ENCODE data around the gene SLC22A23.

Gene SLC22A23

GRCh38 chr6:3287976-3288707 is 168.7 kb downstream of the SLC22A23 start:
- Mint-ChIP-seq H3K27ac (no peak overlapping the region), H3K4me1 (peaks cover 13% of the 10 kb centered on the region), H3K4me3 (no peak overlapping the region), H3K9me3 (no peaks in the 10 kb centered on the region), H3K36me3 (no peaks in the 10 kb centered on the region), H3K27me3 (no peaks in the 10 kb centered on the region)
- ATAC-seq = no peak

DNA sequence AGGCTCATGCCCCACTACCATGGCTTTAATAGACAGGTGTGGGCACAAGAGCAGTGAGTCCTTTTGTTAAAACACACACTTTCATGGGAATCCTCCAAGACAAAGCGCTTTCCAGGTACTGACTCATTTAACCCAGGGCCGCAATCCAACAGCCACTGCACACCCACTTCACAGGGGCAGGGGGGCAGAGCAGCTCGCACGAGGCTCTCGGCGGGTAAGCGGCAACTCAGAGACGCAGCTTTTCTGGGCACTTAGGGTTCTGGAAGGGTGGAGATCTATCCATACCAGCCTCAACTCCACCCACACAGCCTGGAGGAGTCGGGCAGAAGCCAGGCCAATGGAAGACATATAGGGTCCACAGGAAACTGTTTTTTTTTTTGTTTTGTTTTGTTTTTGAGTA is 169.5 kb downstream of the SLC22A23 start:
- Mint-ChIP-seq H3K36me3 (peaks cover 6% of the 10 kb centered on the region), H3K4me1 (peaks cover 13% of the 10 kb centered on the region), H3K27ac (no peak overlapping the region), H3K4me3 (no peak overlapping the region), H3K9me3 (no peaks in the 10 kb centered on the region), H3K27me3 (no peaks in the 10 kb centered on the region)
- ATAC-seq = no peak

GRCh38 chr6:3286641-3287171 is 170.1 kb downstream of the SLC22A23 start:
- no peaks in the 10 kb centered on the region for H3K9me3 Mint-ChIP-seq
- H3K27ac Mint-ChIP-seq = no peak overlapping the region
- H3K4me1 Mint-ChIP-seq = peaks cover 13% of the 10 kb centered on the region
- peaks cover 6% of the 10 kb centered on the region for H3K36me3 Mint-ChIP-seq
- no peak overlapping the region for H3K4me3 Mint-ChIP-seq
- ATAC-seq = no peak
- no peaks in the 10 kb centered on the region for H3K27me3 Mint-ChIP-seq

- Mint-ChIP-seq H3K36me3 (peaks cover 6% of the 10 kb centered on the region), H3K4me3 (no peak overlapping the region), H3K27ac (no peak overlapping the region), H3K27me3 (no peaks in the 10 kb centered on the region), H3K9me3 (no peaks in the 10 kb centered on the region), H3K4me1 (peaks cover 13% of the 10 kb centered on the region)
- no peak for ATAC-seq
Measured at GRCh38 chr6:3285732-3286131, 171.1 kb downstream of the SLC22A23 start.

DNA sequence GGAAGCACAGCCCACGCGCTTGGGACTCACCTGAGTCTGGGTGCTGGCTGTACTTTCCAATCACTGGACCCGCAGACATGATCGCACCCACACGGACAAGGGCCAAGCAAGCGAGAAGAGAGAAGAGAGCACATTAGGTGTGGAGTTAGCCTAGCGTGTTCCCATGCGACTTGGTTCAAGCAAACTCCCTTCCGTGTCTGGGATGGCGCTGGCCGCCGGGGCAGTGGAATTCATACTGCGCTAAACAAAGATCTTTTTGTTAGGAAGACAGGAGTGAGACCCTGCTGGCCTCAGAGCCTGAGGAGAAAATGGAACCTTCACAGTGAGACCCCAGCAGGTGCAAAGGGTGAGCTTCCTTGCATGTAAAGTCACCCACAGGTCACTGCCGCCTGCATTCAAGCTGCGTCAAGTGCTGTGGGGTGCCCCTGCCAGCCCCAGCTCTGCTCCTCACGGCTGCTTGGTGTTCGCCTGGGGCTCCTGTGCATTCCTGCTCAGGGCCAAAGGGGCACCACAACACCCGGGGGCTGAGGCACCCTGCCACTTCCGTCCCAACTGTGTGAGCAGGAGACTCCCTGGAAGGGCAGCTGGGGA is 171.7 kb downstream of the SLC22A23 start:
- ATAC-seq = no peak
- H3K4me3 Mint-ChIP-seq = no peak overlapping the region
- peaks cover 6% of the 10 kb centered on the region for H3K36me3 Mint-ChIP-seq
- H3K9me3 Mint-ChIP-seq = no peaks in the 10 kb centered on the region
- H3K4me1 Mint-ChIP-seq = peaks cover 13% of the 10 kb centered on the region
- no peaks in the 10 kb centered on the region for H3K27me3 Mint-ChIP-seq
- no peak overlapping the region for H3K27ac Mint-ChIP-seq

DNA sequence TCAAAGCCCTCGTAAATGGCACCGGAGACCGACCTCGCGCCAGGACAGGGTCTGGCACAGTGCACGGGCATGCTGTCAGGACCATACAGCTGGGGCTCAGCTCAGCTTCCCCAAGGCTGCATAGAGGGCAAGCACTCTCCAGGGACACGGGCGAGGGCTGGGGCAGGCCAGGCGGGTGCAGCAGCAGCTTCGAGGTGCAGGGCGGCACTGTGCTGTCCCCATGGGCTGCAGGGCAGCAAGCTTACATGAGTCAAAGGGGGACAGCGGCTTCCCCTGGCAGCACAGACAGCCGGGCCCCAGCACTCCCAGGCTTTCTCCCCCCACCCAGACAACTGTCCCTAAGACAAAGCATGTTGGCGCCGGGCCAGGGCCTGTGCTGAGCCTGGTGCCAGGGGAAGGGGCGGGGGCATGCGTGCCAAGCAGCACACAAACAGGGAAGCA is 172.4 kb downstream of the SLC22A23 start:
- H3K36me3 Mint-ChIP-seq = peaks cover 6% of the 10 kb centered on the region
- peak; percentile 10 for ATAC-seq
- no peak overlapping the region for H3K4me3 Mint-ChIP-seq
- H3K4me1 Mint-ChIP-seq = peaks cover 7% of the 10 kb centered on the region
- H3K27ac Mint-ChIP-seq = no peak overlapping the region
- no peaks in the 10 kb centered on the region for H3K9me3 Mint-ChIP-seq
- H3K27me3 Mint-ChIP-seq = no peaks in the 10 kb centered on the region

DNA sequence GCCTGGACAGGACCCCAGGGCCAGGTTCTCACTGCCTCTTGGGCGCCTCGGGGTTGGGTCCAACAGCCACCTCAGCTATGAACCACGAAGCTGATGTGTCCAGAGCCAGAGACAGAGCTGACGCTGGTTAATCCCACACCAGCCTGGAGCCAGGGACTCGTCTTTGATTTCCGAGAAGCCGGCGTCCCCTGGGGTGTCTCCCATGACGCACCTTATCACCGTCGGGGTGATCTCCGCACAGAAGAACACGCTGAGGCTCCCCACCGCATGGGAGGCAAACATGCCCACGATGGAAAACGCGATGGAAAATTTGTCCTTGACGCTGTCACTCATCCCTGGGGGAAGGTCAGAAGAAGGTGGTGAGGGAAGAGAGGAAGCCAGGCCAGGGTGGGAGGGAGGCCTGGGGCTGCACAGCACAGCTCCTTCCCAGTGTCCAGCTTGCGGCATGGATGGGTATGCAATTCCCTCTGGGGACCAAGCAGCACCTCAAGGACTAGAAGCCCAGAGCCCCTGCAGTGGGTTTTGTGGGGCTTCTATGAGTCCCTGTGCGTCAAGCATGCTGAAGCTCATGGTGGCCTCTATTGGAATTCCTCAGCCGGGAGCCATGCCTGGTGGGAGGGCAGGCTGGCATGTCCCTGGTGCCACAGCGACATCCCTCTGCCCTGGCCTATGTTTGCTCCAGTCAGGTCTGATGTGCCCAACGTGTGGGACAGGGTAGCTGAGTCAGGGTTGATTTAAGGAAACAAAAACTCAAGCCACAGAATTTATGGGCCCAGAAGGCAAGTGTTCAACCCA is 173.0 kb downstream of the SLC22A23 start:
- Mint-ChIP-seq H3K36me3 (peaks cover 6% of the 10 kb centered on the region), H3K27me3 (no peaks in the 10 kb centered on the region), H3K27ac (no peak overlapping the region), H3K9me3 (no peaks in the 10 kb centered on the region), H3K4me1 (peaks cover 6% of the 10 kb centered on the region), H3K4me3 (no peak overlapping the region)
- no peak for ATAC-seq

DNA sequence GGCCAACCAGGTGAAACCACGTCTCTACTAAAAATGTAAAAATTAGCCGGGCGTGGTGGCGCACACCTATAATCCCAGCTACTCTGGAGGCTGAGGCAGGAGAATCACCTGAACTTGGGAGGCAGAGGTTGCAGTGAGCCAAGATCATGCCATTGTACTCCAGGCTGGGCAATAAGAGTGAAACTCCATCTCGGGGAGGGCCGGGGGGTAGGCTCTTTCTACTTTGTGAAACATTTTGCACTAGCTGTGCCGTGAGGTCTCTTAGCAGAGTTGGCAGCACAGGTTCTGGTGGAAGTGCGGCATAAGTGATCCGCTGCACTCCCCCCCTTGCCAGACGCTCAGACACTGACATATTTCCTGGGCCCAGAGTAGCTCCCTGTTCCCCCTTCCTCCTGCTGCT is 173.6 kb downstream of the SLC22A23 start:
- no peak for ATAC-seq
- Mint-ChIP-seq H3K4me3 (no peak overlapping the region), H3K27ac (no peak overlapping the region), H3K27me3 (no peaks in the 10 kb centered on the region), H3K4me1 (peaks cover 4% of the 10 kb centered on the region), H3K9me3 (no peaks in the 10 kb centered on the region), H3K36me3 (peaks cover 6% of the 10 kb centered on the region)

DNA sequence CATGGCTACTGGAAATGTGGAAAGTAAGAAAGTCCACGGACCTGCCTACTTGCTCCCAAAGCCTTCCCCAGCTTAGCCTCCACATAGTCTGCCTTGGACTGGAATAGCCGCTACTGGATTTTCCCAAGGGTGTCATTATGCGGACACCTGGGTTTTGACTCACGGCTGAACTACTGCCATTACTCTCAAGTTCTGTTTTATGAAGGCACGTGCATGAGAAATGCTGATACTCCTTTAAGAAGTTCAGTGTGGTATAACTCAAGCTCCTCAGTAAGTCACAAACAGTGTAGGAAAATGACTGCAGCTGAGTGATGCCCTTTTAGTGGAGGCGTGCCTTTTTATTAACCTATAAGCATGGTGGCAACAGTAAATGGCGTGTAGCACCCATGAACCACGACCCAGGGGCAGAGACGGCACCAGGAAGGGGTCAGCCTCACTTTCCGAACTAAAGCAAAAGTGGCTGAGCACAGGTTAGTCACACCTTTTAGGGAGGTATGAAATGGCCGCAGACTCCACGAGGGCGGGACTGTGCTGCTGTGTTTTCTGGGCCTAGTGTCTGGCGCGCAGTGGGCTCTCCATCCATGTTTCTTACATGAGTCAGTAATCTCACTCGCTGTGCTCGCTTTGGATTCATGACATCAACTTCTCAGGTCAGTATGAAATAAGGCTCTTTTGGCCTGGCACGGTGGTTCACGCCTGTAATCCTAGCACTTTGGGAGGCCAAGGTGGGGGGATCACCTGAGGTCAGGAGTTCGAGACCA is 174.2 kb downstream of the SLC22A23 start:
- H3K27me3 Mint-ChIP-seq = no peaks in the 10 kb centered on the region
- no peaks in the 10 kb centered on the region for H3K4me1 Mint-ChIP-seq
- no peaks in the 10 kb centered on the region for H3K9me3 Mint-ChIP-seq

GRCh38 chr6:3281631-3282475 is 175.0 kb downstream of the SLC22A23 start:
- Mint-ChIP-seq H3K27ac (no peak overlapping the region), H3K4me1 (no peaks in the 10 kb centered on the region), H3K9me3 (no peaks in the 10 kb centered on the region), H3K27me3 (no peaks in the 10 kb centered on the region), H3K36me3 (peaks cover 6% of the 10 kb centered on the region), H3K4me3 (no peak overlapping the region)
- ATAC-seq = no peak

More for the DNA sequence above, 174.2 kb downstream of the SLC22A23 start:
- ATAC-seq = no peak
- Mint-ChIP-seq H3K4me3 (no peak overlapping the region), H3K36me3 (peaks cover 6% of the 10 kb centered on the region), H3K27ac (no peak overlapping the region)

GRCh38 chr6:3280866-3281465 is 175.9 kb downstream of the SLC22A23 start:
- Mint-ChIP-seq H3K4me1 (no peaks in the 10 kb centered on the region), H3K27ac (no peak overlapping the region), H3K4me3 (no peak overlapping the region), H3K27me3 (no peaks in the 10 kb centered on the region), H3K9me3 (no peaks in the 10 kb centered on the region), H3K36me3 (peaks cover 10% of the 10 kb centered on the region)
- ATAC-seq = no peak

GRCh38 chr6:3280091-3280490 is 176.8 kb downstream of the SLC22A23 start:
- Mint-ChIP-seq H3K27ac (no peak overlapping the region), H3K4me1 (no peaks in the 10 kb centered on the region), H3K9me3 (no peaks in the 10 kb centered on the region), H3K4me3 (no peak overlapping the region), H3K27me3 (no peaks in the 10 kb centered on the region), H3K36me3 (peaks cover 10% of the 10 kb centered on the region)
- no peak for ATAC-seq

GRCh38 chr6:3278691-3279090 is 178.2 kb downstream of the SLC22A23 start:
- Mint-ChIP-seq H3K27me3 (no peaks in the 10 kb centered on the region), H3K4me1 (peaks cover 7% of the 10 kb centered on the region), H3K27ac (no peak overlapping the region), H3K36me3 (peaks cover 10% of the 10 kb centered on the region), H3K9me3 (no peaks in the 10 kb centered on the region), H3K4me3 (no peak overlapping the region)
- ATAC-seq = no peak

Data from stimulated activated memory B cell treated with anti-CD40 and anti-IgM and Interleukin-4, amounts not matched to agents 10 μg/mL and 1 μg/mL and 100 μg/mL, for 72 hours (primary cell).